Measurements from ENCODE around the gene EML2. TPM values are rescaled to one million over a fixed set of nuclear protein-coding genes. Genes with fewer than 3 reads are reported as not detected.

Gene EML2
- total and polyA plus RNA-seq, 8 donors, result 20.9 to 51.2 (median 30.1) TPM

GRCh38 chr19:45591004-45591637 lies 48.1 kb downstream of the EML2 start:
- H3K27ac ChIP-seq, result no peak overlapping the region
- H3K4me3 ChIP-seq, result no peak overlapping the region
- FAIRE-seq (no peak), DNase-seq (peak; percentile 49 to 79 (median 67)), ATAC-seq (peak; percentile 78 to 94 (median 90))
- 44 to 53% methylated on average over 48 of the region's 48 CpGs for WGBS, 2 donors
- no peaks in the 10 kb centered on the region for H3K4me1 ChIP-seq
- TF ChIP-seq, protein P1, sequence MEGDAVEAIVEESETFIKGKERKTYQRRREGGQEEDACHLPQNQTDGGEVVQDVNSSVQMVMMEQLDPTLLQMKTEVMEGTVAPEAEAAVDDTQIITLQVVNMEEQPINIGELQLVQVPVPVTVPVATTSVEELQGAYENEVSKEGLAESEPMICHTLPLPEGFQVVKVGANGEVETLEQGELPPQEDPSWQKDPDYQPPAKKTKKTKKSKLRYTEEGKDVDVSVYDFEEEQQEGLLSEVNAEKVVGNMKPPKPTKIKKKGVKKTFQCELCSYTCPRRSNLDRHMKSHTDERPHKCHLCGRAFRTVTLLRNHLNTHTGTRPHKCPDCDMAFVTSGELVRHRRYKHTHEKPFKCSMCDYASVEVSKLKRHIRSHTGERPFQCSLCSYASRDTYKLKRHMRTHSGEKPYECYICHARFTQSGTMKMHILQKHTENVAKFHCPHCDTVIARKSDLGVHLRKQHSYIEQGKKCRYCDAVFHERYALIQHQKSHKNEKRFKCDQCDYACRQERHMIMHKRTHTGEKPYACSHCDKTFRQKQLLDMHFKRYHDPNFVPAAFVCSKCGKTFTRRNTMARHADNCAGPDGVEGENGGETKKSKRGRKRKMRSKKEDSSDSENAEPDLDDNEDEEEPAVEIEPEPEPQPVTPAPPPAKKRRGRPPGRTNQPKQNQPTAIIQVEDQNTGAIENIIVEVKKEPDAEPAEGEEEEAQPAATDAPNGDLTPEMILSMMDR (IDR thresholded peaks at IDR 0.05), result peak in 1 of 4 donors; percentile 30
- H3K36me3 ChIP-seq, result no peaks in the 10 kb centered on the region
- H3K27me3 ChIP-seq, result peaks cover 0 to 13% (median 0%) of the 10 kb centered on the region in 4 donors
- no peaks in the 10 kb centered on the region for H3K9me3 ChIP-seq
- intact Hi-C loops (cut with DNase I), result no loop called here

- no peak for FAIRE-seq
- no peaks in the 10 kb centered on the region for H3K36me3 ChIP-seq
- no peak for DNase-seq
- TF ChIP-seq, protein P1 (IDR thresholded peaks at IDR 0.05), result no peak
- 41 to 53% methylated on average over 15 of the region's 15 CpGs for WGBS, 2 donors
- H3K4me1 ChIP-seq, result no peaks in the 10 kb centered on the region
- no peak overlapping the region for H3K4me3 ChIP-seq
- peak in 1 of 4 donors; percentile 4 for ATAC-seq
- peaks cover 0 to 13% (median 0%) of the 10 kb centered on the region in 4 donors for H3K27me3 ChIP-seq
- intact Hi-C loops (cut with DNase I), result no loop called here
- H3K9me3 ChIP-seq, result no peaks in the 10 kb centered on the region
- H3K27ac ChIP-seq, result no peak overlapping the region
These were observed 48.7 kb downstream of the EML2 start for GRCh38 chr19:45590300-45591003.

GRCh38 chr19:45589768-45590167 lies 49.4 kb downstream of the EML2 start:
- intact Hi-C loops (cut with DNase I), result no loop called here
- FAIRE-seq, result no peak
- TF ChIP-seq, protein P1 (IDR thresholded peaks at IDR 0.05), result no peak

DNA sequence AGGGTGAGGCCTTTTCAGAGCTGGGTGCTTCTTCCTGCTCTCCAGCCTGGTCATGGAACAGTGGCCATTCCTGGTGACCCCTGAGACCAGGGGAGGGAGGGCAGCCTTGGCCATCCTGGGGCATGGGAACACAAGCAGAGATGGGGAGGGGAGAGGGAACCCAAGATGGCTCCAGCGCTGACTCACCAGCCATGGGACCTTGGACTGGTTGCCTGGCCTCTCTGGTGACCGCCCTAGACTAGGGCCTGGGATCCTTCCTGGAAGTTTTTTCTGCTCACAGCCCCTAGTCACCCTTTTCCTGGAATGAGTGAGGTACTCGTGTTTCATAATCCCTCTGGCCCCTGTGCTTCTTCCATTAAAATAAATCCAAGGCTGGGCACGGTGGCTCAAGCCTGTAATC lies 51.3 kb downstream of the EML2 start:
- 72 to 74% methylated on average over 4 of the region's 4 CpGs for WGBS, 2 donors
- intact Hi-C loops (cut with DNase I), result no loop called here
- no peak for FAIRE-seq

More at GRCh38 chr19:45589768-45590167, 49.4 kb downstream of the EML2 start:
- H3K4me3 ChIP-seq, result no peak overlapping the region
- peaks cover 0 to 13% (median 0%) of the 10 kb centered on the region in 4 donors for H3K27me3 ChIP-seq
- no peaks in the 10 kb centered on the region for H3K9me3 ChIP-seq
- WGBS, 2 donors, result 71 to 79% methylated on average over 4 of the region's 4 CpGs
- ATAC-seq, result no peak
- H3K36me3 ChIP-seq, result no peaks in the 10 kb centered on the region
- DNase-seq, result no peak
- no peak overlapping the region for H3K27ac ChIP-seq
- H3K4me1 ChIP-seq, result peaks cover 0 to 3% (median 0%) of the 10 kb centered on the region in 3 donors

More for the DNA sequence above, 51.3 kb downstream of the EML2 start:
- no peaks in the 10 kb centered on the region for H3K36me3 ChIP-seq
- ATAC-seq (no peak), DNase-seq (no peak)
- H3K27me3 ChIP-seq, result peaks cover 0 to 13% (median 0%) of the 10 kb centered on the region in 4 donors
- H3K27ac ChIP-seq, result no peak overlapping the region
- TF ChIP-seq, protein P1 (IDR thresholded peaks at IDR 0.05), result no peak
- no peaks in the 10 kb centered on the region for H3K9me3 ChIP-seq
- H3K4me3 ChIP-seq, result no peak overlapping the region
- H3K4me1 ChIP-seq, result peaks cover 0 to 7% (median 3%) of the 10 kb centered on the region in 3 donors

Measured in pancreas (tissue), 10 donors.